ENCODE data around the gene SAMD9. TPM values are rescaled to one million over a fixed set of nuclear protein-coding genes. Genes with fewer than 3 reads are reported as not detected.

The SAMD9 gene
- polyA plus RNA-seq, 3 donors: 2.9 to 14.7 (median 7.2) TPM

DNA sequence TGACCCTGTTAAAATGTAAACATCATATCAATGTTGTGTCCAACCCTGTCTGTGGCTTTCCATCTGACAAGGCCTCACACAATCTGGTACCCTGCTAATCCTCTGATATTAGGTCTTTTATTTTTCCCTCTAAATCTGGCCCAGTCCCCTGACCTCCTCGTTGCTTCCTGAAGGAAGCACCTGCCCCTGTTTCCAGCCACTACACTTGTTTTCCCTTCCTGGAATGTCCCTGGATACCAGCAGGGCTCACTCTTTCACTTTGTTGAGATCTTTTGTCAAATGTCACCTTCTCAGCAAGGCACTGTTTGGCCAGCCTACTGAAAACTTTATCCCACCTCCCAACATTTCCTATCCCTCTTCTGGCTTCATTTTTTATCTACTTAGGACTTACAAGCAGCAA lies 28.3 kb upstream of the SAMD9 start:
- peaks cover 5 to 10% of the 10 kb centered on the region in 2 donors for H3K36me3 Mint-ChIP-seq
- Histone ChIP-seq H3K4me3 (replicated peaks in 1 of 3; ENCODE audit: low read depth in 2 of 3, low read length in 3 of 3) (peak overlapping the region in 1 of 3 experiments; percentile 84), H3K4me2 (replicated peaks; ENCODE audit: extremely low read depth, low read length, poor library complexity, severe bottlenecking) (peak overlapping the region; percentile 91), H3K36me3 (replicated peaks in 1 of 2; ENCODE audit: control insufficient read depth in 1 of 2, insufficient read depth in 2 of 2, low read length in 2 of 2) (peaks cover 34 to 39% of the 10 kb centered on the region in 2 donors), H4K20me1 (ENCODE audit: insufficient read depth, low read length) (no peaks in the 10 kb centered on the region), H3K79me2 (ENCODE audit: insufficient read depth, low read length) (peaks cover 27% of the 10 kb centered on the region), H2AFZ (ENCODE audit: insufficient read depth, low read depth, low read length, poor library complexity, severe bottlenecking) (no peak overlapping the region), H3K9ac (ENCODE audit: insufficient read depth, low read length, poor library complexity, severe bottlenecking) (no peak overlapping the region), H3K27ac (ENCODE audit: low read depth in 1 of 2, low read length in 2 of 2) (peak overlapping the region; percentile 45 to 85), H3K27me3 (ENCODE audit: control insufficient read depth in 2 of 2, insufficient read depth in 2 of 2, low read length in 2 of 2) (no peaks in the 10 kb centered on the region), H3K4me1 (ENCODE audit: control insufficient read depth in 1 of 2, insufficient read depth in 2 of 2, low read length in 2 of 2) (peaks cover 46 to 62% of the 10 kb centered on the region in 2 donors), H3K9me3 (replicated peaks in 1 of 2; ENCODE audit: control insufficient read depth in 1 of 2, insufficient read depth in 1 of 2, low read length in 2 of 2) (no peaks in the 10 kb centered on the region)
- 0% methylated on average over 1 of the region's 1 CpG for WGBS (ENCODE audit: insufficient coverage)
- DNase-seq: no peak
- H3K27me3 Mint-ChIP-seq (ENCODE audit: low read depth in 3 of 3): peaks cover 0 to 2% (median 0%) of the 10 kb centered on the region in 3 donors
- peaks cover 0 to 3% (median 0%) of the 10 kb centered on the region in 7 donors for H3K9me3 Mint-ChIP-seq
- peaks cover 53% of the 10 kb centered on the region for H3K4me1 Mint-ChIP-seq
- intact Hi-C loops (cut with micrococcal nuclease): no loop called here
- H3K4me3 Mint-ChIP-seq: peak overlapping the region; percentile 32 to 91
- TF ChIP-seq, protein P1, sequence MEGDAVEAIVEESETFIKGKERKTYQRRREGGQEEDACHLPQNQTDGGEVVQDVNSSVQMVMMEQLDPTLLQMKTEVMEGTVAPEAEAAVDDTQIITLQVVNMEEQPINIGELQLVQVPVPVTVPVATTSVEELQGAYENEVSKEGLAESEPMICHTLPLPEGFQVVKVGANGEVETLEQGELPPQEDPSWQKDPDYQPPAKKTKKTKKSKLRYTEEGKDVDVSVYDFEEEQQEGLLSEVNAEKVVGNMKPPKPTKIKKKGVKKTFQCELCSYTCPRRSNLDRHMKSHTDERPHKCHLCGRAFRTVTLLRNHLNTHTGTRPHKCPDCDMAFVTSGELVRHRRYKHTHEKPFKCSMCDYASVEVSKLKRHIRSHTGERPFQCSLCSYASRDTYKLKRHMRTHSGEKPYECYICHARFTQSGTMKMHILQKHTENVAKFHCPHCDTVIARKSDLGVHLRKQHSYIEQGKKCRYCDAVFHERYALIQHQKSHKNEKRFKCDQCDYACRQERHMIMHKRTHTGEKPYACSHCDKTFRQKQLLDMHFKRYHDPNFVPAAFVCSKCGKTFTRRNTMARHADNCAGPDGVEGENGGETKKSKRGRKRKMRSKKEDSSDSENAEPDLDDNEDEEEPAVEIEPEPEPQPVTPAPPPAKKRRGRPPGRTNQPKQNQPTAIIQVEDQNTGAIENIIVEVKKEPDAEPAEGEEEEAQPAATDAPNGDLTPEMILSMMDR (IDR thresholded peaks at IDR 0.05): no peak
- peak overlapping the region; percentile 84 to 95 (median 90) for H3K27ac Mint-ChIP-seq

GRCh38 chr7:93145354-93145753 lies 27.6 kb upstream of the SAMD9 start:
- Histone ChIP-seq H3K36me3 (replicated peaks in 1 of 2; ENCODE audit: control insufficient read depth in 1 of 2, insufficient read depth in 2 of 2, low read length in 2 of 2) (peaks cover 40 to 46% of the 10 kb centered on the region in 2 donors), H3K79me2 (ENCODE audit: insufficient read depth, low read length) (peaks cover 27% of the 10 kb centered on the region), H3K4me3 (replicated peaks in 1 of 3; ENCODE audit: low read depth in 2 of 3, low read length in 3 of 3) (peak overlapping the region in 1 of 3 experiments; percentile 84), H4K20me1 (ENCODE audit: insufficient read depth, low read length) (no peaks in the 10 kb centered on the region), H3K27me3 (ENCODE audit: control insufficient read depth in 2 of 2, insufficient read depth in 2 of 2, low read length in 2 of 2) (no peaks in the 10 kb centered on the region), H3K4me2 (replicated peaks; ENCODE audit: extremely low read depth, low read length, poor library complexity, severe bottlenecking) (peak overlapping the region; percentile 91), H3K9ac (ENCODE audit: insufficient read depth, low read length, poor library complexity, severe bottlenecking) (no peak overlapping the region), H3K9me3 (replicated peaks in 1 of 2; ENCODE audit: control insufficient read depth in 1 of 2, insufficient read depth in 1 of 2, low read length in 2 of 2) (no peaks in the 10 kb centered on the region), H3K4me1 (ENCODE audit: control insufficient read depth in 1 of 2, insufficient read depth in 2 of 2, low read length in 2 of 2) (peaks cover 40 to 56% of the 10 kb centered on the region in 2 donors), H2AFZ (ENCODE audit: insufficient read depth, low read depth, low read length, poor library complexity, severe bottlenecking) (no peak overlapping the region), H3K27ac (ENCODE audit: low read depth in 1 of 2, low read length in 2 of 2) (peak overlapping the region in 1 of 2 donors; percentile 85)
- Mint-ChIP-seq H3K27me3 (ENCODE audit: low read depth in 3 of 3) (peaks cover 0 to 2% (median 0%) of the 10 kb centered on the region in 3 donors), H3K36me3 (peaks cover 5 to 10% of the 10 kb centered on the region in 2 donors), H3K4me1 (peaks cover 46% of the 10 kb centered on the region), H3K27ac (peak overlapping the region; percentile 84 to 95 (median 90)), H3K9me3 (peaks cover 0 to 3% (median 0%) of the 10 kb centered on the region in 7 donors), H3K4me3 (peak overlapping the region in 1 of 2 donors; percentile 91)
- WGBS (ENCODE audit: insufficient coverage): no CpG with 5 or more reads among the region's 3 CpGs
- TF ChIP-seq, protein P1 (IDR thresholded peaks at IDR 0.05): no peak
- peak; percentile 50 to 72 (median 66) for DNase-seq
- intact Hi-C loops (cut with micrococcal nuclease): no loop called here

Measured in CD14-positive monocyte (primary cell).